Panc1 (cell line): Measurements from ENCODE around the gene NSUN6. TPM values are rescaled to one million over a fixed set of nuclear protein-coding genes. Genes with fewer than 3 reads are reported as not detected.

Experiments
- ATAC-seq: fragments of 200-7000 bp; cut with Tn5 transposase; 2 replicates; pipeline ENCODE4 v1.9.1; 2020; ENCODE audit warnings: mild to moderate bottlenecking, moderate library complexity
- BruUV-seq: library from RNA; stranded (reverse); fragments of 400-500 nt; replicated peaks from 2 replicates; lab custom pipeline; 2021; lab: Mats Ljungman, UMichigan
- CTCF ChIA-PET: fragments of 300-600 bp; sonication (Branson Sonifier 250); formaldehyde crosslinking; loops from one replicate; lab custom pipeline; 2022; ENCODE audit warnings: antibody characterized with exemption; lab: Charles Lee
- POLR2A ChIA-PET: fragments of 300-600 bp; sonication (Branson Sonifier 250); formaldehyde crosslinking; loops from one replicate; lab custom pipeline; 2022; ENCODE audit warnings: antibody characterized with exemption; lab: Charles Lee
- DNase-seq: peaks from one replicate; pipeline ENCODE4 v3.0.0-alpha.2; 2010; ENCODE audit warnings: low read depth, low spot score
- H3K27ac ChIP-seq: 2 replicates; pipeline ENCODE4 v1.5.1; 2011; ENCODE audit warnings: mild to moderate bottlenecking, low read length, inconsistent platforms
- H3K27me3 ChIP-seq: fragments of 200-500 bp; sonication (Bioruptor generic); 2 replicates; pipeline ENCODE4 v1.6.0; 2014; ENCODE audit warnings: low read length, inconsistent platforms; ENCODE audit not compliant: control insufficient read depth, insufficient read depth
- H3K36me3 ChIP-seq: fragments of 200-500 bp; sonication (Bioruptor generic); 2 replicates; pipeline ENCODE4 v1.5.1; 2014; ENCODE audit warnings: inconsistent platforms, mild to moderate bottlenecking, low read length, moderate library complexity; ENCODE audit not compliant: control insufficient read depth, insufficient read depth
- H3K4me1 ChIP-seq: 2 replicates; pipeline ENCODE4 v1.5.1; 2011; ENCODE audit warnings: inconsistent platforms, mild to moderate bottlenecking, low read length, moderate library complexity; ENCODE audit not compliant: control insufficient read depth, insufficient read depth
- H3K4me3 ChIP-seq, 2 experiments: 2 replicates each; pipeline ENCODE4 v1.5.1; 2011 to 2012; ENCODE audit warnings: low read depth in 2 of 2, low read length in 2 of 2, mild to moderate bottlenecking in 2 of 2, inconsistent platforms in 1 of 2, moderate library complexity in 1 of 2
- H3K9me3 ChIP-seq: fragments of 200-500 bp; sonication (Bioruptor generic); 2 replicates; pipeline ENCODE4 v1.5.1; 2014; ENCODE audit warnings: low read depth, mild to moderate bottlenecking, inconsistent platforms, low read length, moderate library complexity; ENCODE audit not compliant: control insufficient read depth, insufficient read depth
- POLR2AphosphoS5 ChIP-seq: IDR thresholded peaks from 2 replicates; pipeline ENCODE4 v1.6.1; 2012; ENCODE audit warnings: mild to moderate bottlenecking, low read depth, low read length, moderate library complexity
- SIN3A ChIP-seq: IDR thresholded peaks from 2 replicates; pipeline ENCODE4 v1.6.1; 2012; ENCODE audit warnings: low read depth, mild to moderate bottlenecking, low read length, moderate library complexity, borderline replicate concordance; ENCODE audit not compliant: insufficient read depth
- TCF7L2 ChIP-seq: IDR thresholded peaks from 2 replicates; pipeline ENCODE4 v1.6.1; 2011; ENCODE audit warnings: mild to moderate bottlenecking, low read depth, low read length, inconsistent platforms
- in situ Hi-C: cut with HindIII; loops from 2 replicates; pipeline ENCODE4 v1.10.0; 2016; ENCODE audit warnings: low sequenced_read_pairs, low pct_unique_long_range_greater_than_20kb
- intact Hi-C: fragments of 100-400 bp; cut with micrococcal nuclease; formaldehyde crosslinking; loops from one replicate; pipeline ENCODE4 v1.10.0; 2022; ENCODE audit not compliant: unreplicated experiment
- total RNA-seq: library from RNA; stranded (reverse); gene quantifications from one replicate; pipeline ENCODE4 v1.2.1, GENCODE V29; 2021; ENCODE audit not compliant: unreplicated experiment
- TF ChIP-seq, protein P1 (sequence below), 2 experiments: IDR thresholded peaks; 2 replicates each; pipeline ENCODE4 v1.6.1; 2011 to 2012; ENCODE audit warnings: low read depth in 2 of 2, control low read depth in 1 of 2, low read length in 1 of 2, mild to moderate bottlenecking in 1 of 2, moderate library complexity in 1 of 2; ENCODE audit not compliant: insufficient read depth in 1 of 2
- TF ChIP-seq, protein P2 (sequence below): fragments of 450-650 bp; IDR thresholded peaks from 2 replicates; pipeline ENCODE4 v1.5.1; 2017; ENCODE audit warnings: mild to moderate bottlenecking

Gene NSUN6
- total RNA-seq, 1 experiment from 2014 or later: 4.3 TPM

DNA sequence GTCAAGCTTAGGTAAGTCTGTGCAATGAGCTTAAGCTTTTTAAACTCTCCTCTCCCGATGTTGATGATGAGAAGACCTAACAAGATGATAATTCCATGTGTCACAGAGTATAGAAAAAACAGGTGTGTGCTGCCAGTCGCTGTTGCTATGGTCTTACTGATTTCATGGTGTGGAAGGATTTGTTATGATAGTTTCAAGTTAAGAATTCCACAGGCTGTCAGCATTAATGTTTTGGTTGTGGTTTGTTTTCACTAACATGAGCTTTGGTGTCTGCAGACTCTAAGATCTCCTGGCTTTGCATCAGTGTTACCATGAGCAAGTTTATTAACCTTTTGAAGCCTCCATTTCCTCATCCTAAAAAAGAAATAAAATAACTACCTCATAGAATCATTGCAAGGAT, 123.7 kb downstream of the NSUN6 start:
- in situ Hi-C loops: no loop called here
- no peaks in the 10 kb centered on the region for H3K36me3 ChIP-seq
- H3K9me3 ChIP-seq: no peaks in the 10 kb centered on the region
- TF ChIP-seq, protein P1, sequence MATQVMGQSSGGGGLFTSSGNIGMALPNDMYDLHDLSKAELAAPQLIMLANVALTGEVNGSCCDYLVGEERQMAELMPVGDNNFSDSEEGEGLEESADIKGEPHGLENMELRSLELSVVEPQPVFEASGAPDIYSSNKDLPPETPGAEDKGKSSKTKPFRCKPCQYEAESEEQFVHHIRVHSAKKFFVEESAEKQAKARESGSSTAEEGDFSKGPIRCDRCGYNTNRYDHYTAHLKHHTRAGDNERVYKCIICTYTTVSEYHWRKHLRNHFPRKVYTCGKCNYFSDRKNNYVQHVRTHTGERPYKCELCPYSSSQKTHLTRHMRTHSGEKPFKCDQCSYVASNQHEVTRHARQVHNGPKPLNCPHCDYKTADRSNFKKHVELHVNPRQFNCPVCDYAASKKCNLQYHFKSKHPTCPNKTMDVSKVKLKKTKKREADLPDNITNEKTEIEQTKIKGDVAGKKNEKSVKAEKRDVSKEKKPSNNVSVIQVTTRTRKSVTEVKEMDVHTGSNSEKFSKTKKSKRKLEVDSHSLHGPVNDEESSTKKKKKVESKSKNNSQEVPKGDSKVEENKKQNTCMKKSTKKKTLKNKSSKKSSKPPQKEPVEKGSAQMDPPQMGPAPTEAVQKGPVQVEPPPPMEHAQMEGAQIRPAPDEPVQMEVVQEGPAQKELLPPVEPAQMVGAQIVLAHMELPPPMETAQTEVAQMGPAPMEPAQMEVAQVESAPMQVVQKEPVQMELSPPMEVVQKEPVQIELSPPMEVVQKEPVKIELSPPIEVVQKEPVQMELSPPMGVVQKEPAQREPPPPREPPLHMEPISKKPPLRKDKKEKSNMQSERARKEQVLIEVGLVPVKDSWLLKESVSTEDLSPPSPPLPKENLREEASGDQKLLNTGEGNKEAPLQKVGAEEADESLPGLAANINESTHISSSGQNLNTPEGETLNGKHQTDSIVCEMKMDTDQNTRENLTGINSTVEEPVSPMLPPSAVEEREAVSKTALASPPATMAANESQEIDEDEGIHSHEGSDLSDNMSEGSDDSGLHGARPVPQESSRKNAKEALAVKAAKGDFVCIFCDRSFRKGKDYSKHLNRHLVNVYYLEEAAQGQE (IDR thresholded peaks at IDR 0.05; ENCODE audit: insufficient read depth in 1 of 2, low read depth in 2 of 2, low read length in 1 of 2): no peak
- no peak for TF ChIP-seq TCF7L2
- no peak overlapping the region for H3K27ac ChIP-seq
- no peaks in the 10 kb centered on the region for H3K4me1 ChIP-seq
- H3K4me3 ChIP-seq: no peak overlapping the region
- intact Hi-C loops: no loop called here
- DNase-seq (no peak), ATAC-seq (no peak)
- no TSS peak for BruUV-seq
- no peaks in the 10 kb centered on the region for H3K27me3 ChIP-seq
- CTCF ChIA-PET: interaction anchor here (0.6 kb wide), 2 partner anchors 50 to 135 kb away, joined by 3 to 6 read pairs; no protein-coding TSS in a partner anchor
- POLR2A ChIA-PET: no interaction called here

DNA sequence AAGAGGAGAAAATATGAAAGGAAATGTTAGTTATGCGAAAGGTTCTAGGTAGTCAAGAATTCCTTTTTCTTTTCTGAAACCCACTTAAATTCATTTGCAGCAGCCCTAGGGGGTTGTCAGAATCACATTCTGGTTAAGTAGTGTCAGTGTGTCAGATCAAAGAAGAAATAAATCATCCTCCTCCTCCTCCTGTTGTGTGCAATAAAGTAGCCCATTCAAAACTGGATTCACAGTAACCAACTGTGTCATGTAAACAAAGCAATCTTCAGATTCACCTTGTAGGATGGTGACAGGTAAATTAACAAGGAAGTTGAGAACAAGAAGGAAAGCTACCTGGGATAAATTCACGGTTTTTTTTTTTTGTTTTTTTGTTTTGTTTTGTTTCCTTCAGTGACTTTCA, 127.5 kb downstream of the NSUN6 start:
- intact Hi-C loops: no loop called here
- BruUV-seq: no TSS peak
- no peaks in the 10 kb centered on the region for H3K9me3 ChIP-seq
- no peaks in the 10 kb centered on the region for H3K36me3 ChIP-seq
- TF ChIP-seq, protein P1 (IDR thresholded peaks at IDR 0.05; ENCODE audit: insufficient read depth in 1 of 2, low read depth in 2 of 2, low read length in 1 of 2): no peak
- TF ChIP-seq POLR2AphosphoS5: no peak
- TF ChIP-seq, protein P2, sequence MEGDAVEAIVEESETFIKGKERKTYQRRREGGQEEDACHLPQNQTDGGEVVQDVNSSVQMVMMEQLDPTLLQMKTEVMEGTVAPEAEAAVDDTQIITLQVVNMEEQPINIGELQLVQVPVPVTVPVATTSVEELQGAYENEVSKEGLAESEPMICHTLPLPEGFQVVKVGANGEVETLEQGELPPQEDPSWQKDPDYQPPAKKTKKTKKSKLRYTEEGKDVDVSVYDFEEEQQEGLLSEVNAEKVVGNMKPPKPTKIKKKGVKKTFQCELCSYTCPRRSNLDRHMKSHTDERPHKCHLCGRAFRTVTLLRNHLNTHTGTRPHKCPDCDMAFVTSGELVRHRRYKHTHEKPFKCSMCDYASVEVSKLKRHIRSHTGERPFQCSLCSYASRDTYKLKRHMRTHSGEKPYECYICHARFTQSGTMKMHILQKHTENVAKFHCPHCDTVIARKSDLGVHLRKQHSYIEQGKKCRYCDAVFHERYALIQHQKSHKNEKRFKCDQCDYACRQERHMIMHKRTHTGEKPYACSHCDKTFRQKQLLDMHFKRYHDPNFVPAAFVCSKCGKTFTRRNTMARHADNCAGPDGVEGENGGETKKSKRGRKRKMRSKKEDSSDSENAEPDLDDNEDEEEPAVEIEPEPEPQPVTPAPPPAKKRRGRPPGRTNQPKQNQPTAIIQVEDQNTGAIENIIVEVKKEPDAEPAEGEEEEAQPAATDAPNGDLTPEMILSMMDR: no peak
- TF ChIP-seq TCF7L2: no peak
- TF ChIP-seq SIN3A: no peak
- no peaks in the 10 kb centered on the region for H3K4me1 ChIP-seq
- H3K27me3 ChIP-seq: no peaks in the 10 kb centered on the region
- no peak overlapping the region for H3K4me3 ChIP-seq
- DNase-seq (no peak), ATAC-seq (no peak)
- CTCF ChIA-PET: no interaction called here
- in situ Hi-C loops: no loop called here
- no peak overlapping the region for H3K27ac ChIP-seq
- POLR2A ChIA-PET: no interaction called here
